Keratinocyte (primary cell): ENCODE data around the gene KLHL36. TPM values are rescaled to one million over a fixed set of nuclear protein-coding genes. Genes with fewer than 3 reads are reported as not detected.

Experiments used
- DNase-seq: peaks from one replicate; pipeline ENCODE4 v3.0.0-alpha.2; 2011; ENCODE audit warnings: low read depth, missing footprints, low spot score
- FAIRE-seq: peaks from 2 replicates; lab custom pipeline; 2011; peaks lifted over from hg19 to GRCh38; lab: Jason Lieb, UNC
- H2AFZ ChIP-seq: 2 replicates; pipeline ENCODE4 v1.6.0; 2012; ENCODE audit warnings: low read length, control low read depth, inconsistent platforms; ENCODE audit not compliant: control insufficient read depth
- H3K27ac ChIP-seq: 2 replicates; pipeline ENCODE4 v1.5.1; 2011; ENCODE audit warnings: low read length; ENCODE audit not compliant: control insufficient read depth, insufficient read depth
- H3K27me3 ChIP-seq: 3 replicates; pipeline ENCODE4 v1.6.0; 2011; ENCODE audit warnings: low read length; ENCODE audit not compliant: control insufficient read depth, insufficient read depth; ENCODE audit errors: extremely low read depth
- H3K36me3 ChIP-seq, 2 experiments: 2 replicates in 1 of 2; 3 replicates in 1 of 2; pipeline ENCODE4 v1.5.1; 2011; ENCODE audit warnings: low read length in 2 of 2, mild to moderate bottlenecking in 1 of 2; ENCODE audit not compliant: control insufficient read depth in 2 of 2, insufficient read depth in 2 of 2; ENCODE audit errors: extremely low read depth in 1 of 2
- H3K4me1 ChIP-seq: 3 replicates; pipeline ENCODE4 v1.5.1; 2011; ENCODE audit warnings: low read length; ENCODE audit not compliant: control insufficient read depth, insufficient read depth; ENCODE audit errors: extremely low read depth
- H3K4me2 ChIP-seq: 3 replicates; pipeline ENCODE4 v1.6.0; 2011; ENCODE audit warnings: low read depth, low read length; ENCODE audit not compliant: control insufficient read depth, insufficient read depth; ENCODE audit errors: extremely low read depth
- H3K4me3 ChIP-seq, 3 experiments: fragments of 200-600 bp in 1 of 3; sonication (generic) in 1 of 3; 2 replicates in 2 of 3; 3 replicates in 1 of 3; pipeline ENCODE4 v1.5.1; 2011 to 2016; ENCODE audit warnings: low read length in 3 of 3, mild to moderate bottlenecking in 3 of 3, control low read depth in 2 of 3, inconsistent platforms in 1 of 3, low read depth in 1 of 3, mixed read lengths in 1 of 3, mixed run types in 1 of 3, moderate library complexity in 1 of 3; ENCODE audit not compliant: control insufficient read depth in 2 of 3, insufficient read depth in 2 of 3; ENCODE audit errors: extremely low read depth in 1 of 3
- H3K79me2 ChIP-seq: 2 replicates; pipeline ENCODE4 v1.6.0; 2012; ENCODE audit warnings: low read length; ENCODE audit not compliant: control insufficient read depth, insufficient read depth
- H3K9ac ChIP-seq: 3 replicates; pipeline ENCODE4 v1.6.0; 2011; ENCODE audit warnings: low read length; ENCODE audit not compliant: control insufficient read depth, insufficient read depth; ENCODE audit errors: extremely low read depth
- H3K9me1 ChIP-seq: 3 replicates; pipeline ENCODE4 v1.6.0; 2011; ENCODE audit warnings: low read length; ENCODE audit not compliant: control insufficient read depth, insufficient read depth; ENCODE audit errors: extremely low read depth
- H3K9me3 ChIP-seq: 2 replicates; pipeline ENCODE4 v1.5.1; 2012; ENCODE audit warnings: low read depth, low read length; ENCODE audit not compliant: control insufficient read depth
- H4K20me1 ChIP-seq: 3 replicates; pipeline ENCODE4 v1.6.0; 2011; ENCODE audit warnings: low read length; ENCODE audit not compliant: control insufficient read depth, insufficient read depth; ENCODE audit errors: extremely low read depth
- EZH2 ChIP-seq: IDR thresholded peaks from one replicate; pipeline ENCODE4 v1.6.1; 2012; ENCODE audit warnings: inconsistent platforms, mild to moderate bottlenecking, low read length, moderate library complexity
- dilution Hi-C: fragments of 300-500 bp; cut with MboI; formaldehyde crosslinking; loops from one replicate; pipeline ENCODE4 v1.7.0; 2020; ENCODE audit warnings: low sequenced_read_pairs; ENCODE audit not compliant: extremely low pct_ligation_motif_present
- polyA plus RNA-seq, 5 experiments: library from polyadenylated mRNA; depleted of rRNA in 3 of 5; stranded (reverse) in 3 of 5; stranded (forward) in 1 of 5; unstranded in 1 of 5; fragments of >200 nt; gene quantifications; 1 replicate in 1 of 5; 2 replicates in 3 of 5; 3 replicates in 1 of 5; pipeline versions ENCODE4 v1.2.1 to v1.2.3, GENCODE V29; 2011 to 2012; ENCODE audit warnings: missing spikeins in 2 of 5, low read depth in 1 of 5, low replicate concordance in 1 of 5
- TF ChIP-seq, protein P1 (sequence below), 3 experiments: IDR thresholded peaks in 1 of 3; conservative IDR thresholded peaks in 1 of 3; optimal IDR thresholded peaks in 1 of 3; 2 replicates in 2 of 3; 3 replicates in 1 of 3; pipeline versions ENCODE3 to v1.5.1; 2011; ENCODE audit warnings: low read length in 3 of 3, mild to moderate bottlenecking in 3 of 3, moderate library complexity in 2 of 3, control low read depth in 1 of 3, inconsistent platforms in 1 of 3; ENCODE audit not compliant: insufficient read depth in 2 of 3; ENCODE audit errors: extremely low read depth in 1 of 3

The KLHL36 gene
- polyA plus RNA-seq, 1 donor (not counting 4 experiments of a cell fraction or from before 2014, with no cell fraction given) = 27.5 TPM

DNA sequence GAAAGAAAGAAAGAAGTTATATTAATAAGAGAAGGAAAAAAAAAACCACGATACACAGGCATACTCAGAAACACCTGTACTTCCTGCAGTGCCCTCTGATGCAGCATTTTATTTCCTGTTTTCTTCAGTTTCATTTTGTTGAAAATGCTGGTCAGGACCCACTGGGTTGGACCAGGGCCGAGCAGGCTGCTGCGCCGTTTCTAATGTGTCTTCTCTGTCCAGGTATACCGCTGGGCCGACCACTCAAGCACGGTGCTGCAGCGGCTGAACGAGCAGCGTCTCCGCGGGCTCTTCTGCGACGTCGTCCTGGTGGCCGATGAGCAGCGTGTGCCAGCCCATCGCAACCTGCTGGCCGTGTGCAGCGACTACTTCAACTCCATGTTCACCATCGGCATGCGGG, 8.3 kb downstream of the KLHL36 start:
- peaks cover 42 to 44% of the 10 kb centered on the region in 2 experiments for H3K36me3 ChIP-seq

DNA sequence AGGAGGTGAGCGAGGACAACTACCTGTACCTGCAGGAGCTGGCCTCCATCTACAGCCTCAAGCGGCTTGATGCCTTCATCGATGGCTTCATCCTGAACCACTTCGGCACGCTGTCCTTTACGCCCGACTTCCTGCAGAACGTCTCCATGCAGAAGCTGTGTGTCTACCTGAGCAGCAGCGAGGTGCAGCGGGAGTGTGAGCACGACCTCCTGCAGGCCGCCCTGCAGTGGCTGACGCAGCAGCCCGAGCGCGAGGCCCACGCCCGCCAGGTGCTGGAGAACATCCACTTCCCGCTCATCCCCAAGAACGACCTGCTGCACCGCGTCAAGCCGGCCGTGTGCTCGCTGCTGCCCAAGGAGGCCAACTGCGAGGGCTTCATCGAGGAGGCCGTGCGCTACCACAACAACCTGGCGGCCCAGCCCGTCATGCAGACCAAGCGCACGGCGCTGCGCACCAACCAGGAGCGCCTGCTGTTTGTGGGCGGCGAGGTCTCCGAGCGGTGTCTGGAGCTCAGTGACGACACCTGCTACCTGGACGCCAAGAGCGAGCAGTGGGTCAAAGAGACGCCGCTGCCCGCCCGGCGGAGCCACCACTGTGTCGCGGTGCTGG, 9.0 kb downstream of the KLHL36 start:
- Histone ChIP-seq H3K27ac (no peak overlapping the region), H3K9me3 (no peaks in the 10 kb centered on the region), H3K79me2 (peaks cover 30% of the 10 kb centered on the region), H3K9me1 (no peaks in the 10 kb centered on the region), H2AFZ (no peak overlapping the region), H4K20me1 (no peaks in the 10 kb centered on the region), H3K4me3 (no peak overlapping the region), H3K4me1 (no peaks in the 10 kb centered on the region), H3K36me3 (peaks cover 43 to 46% of the 10 kb centered on the region in 2 experiments), H3K9ac (no peak overlapping the region), H3K27me3 (no peaks in the 10 kb centered on the region), H3K4me2 (no peak overlapping the region)
- DNase-seq (no peak), FAIRE-seq (no peak)
- dilution Hi-C loops = no loop called here
- TF ChIP-seq, protein P1, sequence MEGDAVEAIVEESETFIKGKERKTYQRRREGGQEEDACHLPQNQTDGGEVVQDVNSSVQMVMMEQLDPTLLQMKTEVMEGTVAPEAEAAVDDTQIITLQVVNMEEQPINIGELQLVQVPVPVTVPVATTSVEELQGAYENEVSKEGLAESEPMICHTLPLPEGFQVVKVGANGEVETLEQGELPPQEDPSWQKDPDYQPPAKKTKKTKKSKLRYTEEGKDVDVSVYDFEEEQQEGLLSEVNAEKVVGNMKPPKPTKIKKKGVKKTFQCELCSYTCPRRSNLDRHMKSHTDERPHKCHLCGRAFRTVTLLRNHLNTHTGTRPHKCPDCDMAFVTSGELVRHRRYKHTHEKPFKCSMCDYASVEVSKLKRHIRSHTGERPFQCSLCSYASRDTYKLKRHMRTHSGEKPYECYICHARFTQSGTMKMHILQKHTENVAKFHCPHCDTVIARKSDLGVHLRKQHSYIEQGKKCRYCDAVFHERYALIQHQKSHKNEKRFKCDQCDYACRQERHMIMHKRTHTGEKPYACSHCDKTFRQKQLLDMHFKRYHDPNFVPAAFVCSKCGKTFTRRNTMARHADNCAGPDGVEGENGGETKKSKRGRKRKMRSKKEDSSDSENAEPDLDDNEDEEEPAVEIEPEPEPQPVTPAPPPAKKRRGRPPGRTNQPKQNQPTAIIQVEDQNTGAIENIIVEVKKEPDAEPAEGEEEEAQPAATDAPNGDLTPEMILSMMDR (optimal IDR thresholded peaks at IDR 0.05 in 1 of 3, IDR thresholded peaks at IDR 0.05 in 1 of 3, conservative IDR thresholded peaks at IDR 0.05 in 1 of 3; ENCODE audit: extremely low read depth in 1 of 3, insufficient read depth in 2 of 3, low read length in 3 of 3) = no peak
- no peak for TF ChIP-seq EZH2

More for the DNA sequence above, 8.3 kb downstream of the KLHL36 start:
- H3K79me2 ChIP-seq = peaks cover 35% of the 10 kb centered on the region
- FAIRE-seq (no peak), DNase-seq (no peak)
- H2AFZ ChIP-seq = no peak overlapping the region
- H3K27ac ChIP-seq = no peak overlapping the region
- no peaks in the 10 kb centered on the region for H3K9me1 ChIP-seq
- no peaks in the 10 kb centered on the region for H4K20me1 ChIP-seq
- dilution Hi-C loops = no loop called here
- H3K9me3 ChIP-seq = no peaks in the 10 kb centered on the region
- H3K9ac ChIP-seq = no peak overlapping the region
- H3K27me3 ChIP-seq = no peaks in the 10 kb centered on the region
- no peak overlapping the region for H3K4me2 ChIP-seq
- TF ChIP-seq EZH2 = no peak
- TF ChIP-seq, protein P1 (optimal IDR thresholded peaks at IDR 0.05 in 1 of 3, IDR thresholded peaks at IDR 0.05 in 1 of 3, conservative IDR thresholded peaks at IDR 0.05 in 1 of 3; ENCODE audit: extremely low read depth in 1 of 3, insufficient read depth in 2 of 3, low read length in 3 of 3) = no peak
- H3K4me1 ChIP-seq = no peaks in the 10 kb centered on the region
- H3K4me3 ChIP-seq = no peak overlapping the region
